H1 (cell line): ENCODE results near the gene TLE2.

Experiments
- EP300 ChIP-seq, 2 experiments: IDR thresholded peaks; 1 replicate in 1 of 2; 2 replicates in 1 of 2; pipeline ENCODE4 v1.6.1; 2011 to 2012; ENCODE audit warnings: low read depth in 2 of 2, low read length in 2 of 2, mild to moderate bottlenecking in 2 of 2, borderline replicate concordance in 1 of 2, inconsistent platforms in 1 of 2, moderate library complexity in 1 of 2
- EZH2 ChIP-seq: fragments of 200-600 bp; sonication (generic); IDR thresholded peaks from 2 replicates; pipeline ENCODE4 v1.7.1; 2012; ENCODE audit warnings: low read depth, mild to moderate bottlenecking, moderate library complexity, low read length, inconsistent platforms; ENCODE audit not compliant: severe bottlenecking
- JUND ChIP-seq: IDR thresholded peaks from 2 replicates; pipeline ENCODE4 v1.6.1; 2011; ENCODE audit warnings: mild to moderate bottlenecking, improper control_type of control experiment, low read length
- NANOG ChIP-seq: IDR thresholded peaks from 2 replicates; pipeline ENCODE4 v1.6.1; 2011; ENCODE audit warnings: low read length, low read depth, mild to moderate bottlenecking, inconsistent platforms; ENCODE audit not compliant: insufficient read depth, poor library complexity, severe bottlenecking
- POLR2A ChIP-seq, 2 experiments: IDR thresholded peaks; 1 replicate in 1 of 2; 2 replicates in 1 of 2; pipeline ENCODE4 v1.6.1; 2011; ENCODE audit warnings: low read depth in 2 of 2, low read length in 2 of 2, mild to moderate bottlenecking in 2 of 2; ENCODE audit errors: control extremely low read depth in 1 of 2
- TF ChIP-seq, protein P1 (sequence below), 3 experiments: IDR thresholded peaks; 1 replicate in 2 of 3; 2 replicates in 1 of 3; pipeline versions ENCODE4 v1.5.1 to v1.6.1; 2011; ENCODE audit warnings: low read length in 3 of 3, mild to moderate bottlenecking in 3 of 3, inconsistent platforms in 2 of 3, low read depth in 1 of 3, moderate library complexity in 1 of 3; ENCODE audit not compliant: insufficient read depth in 1 of 3; ENCODE audit errors: control extremely low read depth in 1 of 3

DNA sequence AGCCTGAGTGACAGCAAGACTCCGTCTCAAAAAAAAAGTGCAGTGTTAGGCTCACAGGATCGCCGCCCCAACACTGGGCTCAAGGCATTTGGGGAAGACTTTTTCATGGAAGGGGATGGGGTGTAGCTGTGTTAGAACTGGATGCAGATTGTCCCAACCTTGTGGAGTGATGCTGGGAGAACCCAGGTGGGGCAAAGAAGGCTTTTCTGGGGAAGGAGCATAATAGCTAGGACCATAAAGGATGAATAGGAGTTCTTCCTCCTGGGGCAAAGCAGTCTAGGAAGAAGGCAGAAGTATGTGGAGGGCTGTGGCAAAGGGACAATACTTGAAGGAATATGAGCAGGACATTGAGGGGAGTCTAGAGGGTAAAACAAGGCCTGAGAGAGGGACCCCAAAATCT, 40.5 kb downstream of the TLE2 start:
- TF ChIP-seq EP300 (IDR thresholded peaks at IDR 0.05; ENCODE audit: borderline replicate concordance in 1 of 2, low read depth in 2 of 2, low read length in 2 of 2): no peak
- TF ChIP-seq, protein P1, sequence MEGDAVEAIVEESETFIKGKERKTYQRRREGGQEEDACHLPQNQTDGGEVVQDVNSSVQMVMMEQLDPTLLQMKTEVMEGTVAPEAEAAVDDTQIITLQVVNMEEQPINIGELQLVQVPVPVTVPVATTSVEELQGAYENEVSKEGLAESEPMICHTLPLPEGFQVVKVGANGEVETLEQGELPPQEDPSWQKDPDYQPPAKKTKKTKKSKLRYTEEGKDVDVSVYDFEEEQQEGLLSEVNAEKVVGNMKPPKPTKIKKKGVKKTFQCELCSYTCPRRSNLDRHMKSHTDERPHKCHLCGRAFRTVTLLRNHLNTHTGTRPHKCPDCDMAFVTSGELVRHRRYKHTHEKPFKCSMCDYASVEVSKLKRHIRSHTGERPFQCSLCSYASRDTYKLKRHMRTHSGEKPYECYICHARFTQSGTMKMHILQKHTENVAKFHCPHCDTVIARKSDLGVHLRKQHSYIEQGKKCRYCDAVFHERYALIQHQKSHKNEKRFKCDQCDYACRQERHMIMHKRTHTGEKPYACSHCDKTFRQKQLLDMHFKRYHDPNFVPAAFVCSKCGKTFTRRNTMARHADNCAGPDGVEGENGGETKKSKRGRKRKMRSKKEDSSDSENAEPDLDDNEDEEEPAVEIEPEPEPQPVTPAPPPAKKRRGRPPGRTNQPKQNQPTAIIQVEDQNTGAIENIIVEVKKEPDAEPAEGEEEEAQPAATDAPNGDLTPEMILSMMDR (IDR thresholded peaks at IDR 0.05; ENCODE audit: control extremely low read depth in 1 of 3, insufficient read depth in 1 of 3, low read depth in 1 of 3, low read length in 3 of 3): no peak
- TF ChIP-seq JUND: no peak
- TF ChIP-seq POLR2A (IDR thresholded peaks at IDR 0.05; ENCODE audit: control extremely low read depth in 1 of 2, low read depth in 2 of 2, low read length in 2 of 2): no peak
- no peak for TF ChIP-seq EZH2
- TF ChIP-seq NANOG: no peak
